ENCODE data around the gene REEP1.
"Not testable (repeated sequence)": the region's sequence is repeated elsewhere in the genome, so short reads cannot be mapped to it uniquely, and the experiment has no call there.

Gene REEP1

GRCh38 chr2:86239745-86240144 lies 97.7 kb downstream of the REEP1 start:
- DNase-seq: no peak

DNA sequence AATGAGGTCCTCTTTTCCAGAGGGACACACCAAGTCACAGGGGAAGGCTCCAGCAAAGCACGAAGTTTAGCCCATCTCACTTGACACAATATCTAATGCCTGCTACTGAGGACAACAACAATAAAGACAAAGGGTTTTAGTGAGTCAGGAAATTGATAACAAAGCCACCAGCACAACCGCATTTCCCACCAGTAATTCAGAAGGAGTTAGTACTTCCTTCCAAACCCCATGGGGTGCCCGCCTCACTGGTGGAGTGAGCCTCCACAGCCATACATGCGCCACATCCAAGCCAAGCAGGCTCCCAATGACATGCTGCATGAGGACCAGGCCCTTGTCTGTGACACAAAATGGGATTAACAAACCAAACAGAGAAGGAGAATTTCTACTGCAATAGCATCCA lies 98.1 kb downstream of the REEP1 start:
- peak in 1 of 2 donors; percentile 7 for DNase-seq

GRCh38 chr2:86238354-86238753 lies 99.1 kb downstream of the REEP1 start:
- DNase-seq: peak; percentile 49 to 59

DNA sequence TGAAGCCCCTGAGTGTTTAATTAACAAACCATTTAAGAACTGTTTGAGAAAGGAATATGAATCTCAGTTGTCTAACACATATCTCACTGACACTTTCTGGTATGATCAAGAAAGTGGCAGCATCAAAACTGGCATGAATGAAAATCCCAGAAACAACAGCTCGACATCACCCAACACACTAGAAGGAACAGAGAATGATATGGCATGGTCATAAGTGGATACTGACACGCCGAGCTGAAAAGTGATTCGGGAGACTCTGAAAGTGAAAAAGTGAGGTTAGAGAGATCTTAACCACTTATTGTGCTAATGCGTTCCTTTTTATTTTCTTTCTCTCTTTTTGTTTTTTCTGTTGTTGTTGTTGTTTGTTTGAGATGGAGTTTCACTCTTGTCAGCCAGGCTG lies 100.3 kb downstream of the REEP1 start:
- no peak for DNase-seq

DNA sequence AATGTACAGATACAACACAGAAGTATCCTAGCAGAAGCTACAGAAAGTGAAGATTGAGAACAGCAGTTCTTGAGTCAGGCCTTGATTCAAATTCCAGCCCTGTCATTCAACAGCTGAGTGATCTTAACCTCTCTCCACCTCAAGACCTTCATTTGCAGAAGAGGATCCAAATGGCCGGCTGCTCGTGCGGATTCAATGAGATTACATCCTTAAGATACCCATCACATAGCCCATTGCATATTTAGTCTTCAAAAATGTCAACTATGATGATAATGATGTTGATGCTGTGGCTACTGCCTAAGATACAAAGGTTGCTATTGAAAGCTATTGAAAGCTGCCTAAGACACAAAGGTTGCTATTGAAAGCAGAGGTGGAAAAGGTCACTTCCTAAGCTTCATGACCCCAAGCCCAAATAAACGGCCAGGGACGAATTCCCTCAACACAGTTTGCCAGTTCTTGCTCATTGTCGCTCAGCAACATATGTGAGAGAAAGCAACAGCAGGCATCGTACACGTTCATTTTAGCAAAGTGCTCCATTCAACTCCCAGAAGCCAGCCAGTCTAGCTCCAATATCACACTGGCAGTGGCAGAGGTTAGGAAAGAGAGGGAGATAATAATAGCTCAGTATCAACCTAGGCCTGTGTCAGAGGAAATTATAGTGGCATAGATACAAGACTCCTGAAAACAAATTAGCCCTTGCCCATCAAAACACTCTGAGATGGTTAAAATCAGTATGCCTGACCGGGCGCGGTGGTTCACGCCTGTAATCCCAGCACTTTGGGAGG lies 102.0 kb downstream of the REEP1 start:
- no peak for DNase-seq

DNA sequence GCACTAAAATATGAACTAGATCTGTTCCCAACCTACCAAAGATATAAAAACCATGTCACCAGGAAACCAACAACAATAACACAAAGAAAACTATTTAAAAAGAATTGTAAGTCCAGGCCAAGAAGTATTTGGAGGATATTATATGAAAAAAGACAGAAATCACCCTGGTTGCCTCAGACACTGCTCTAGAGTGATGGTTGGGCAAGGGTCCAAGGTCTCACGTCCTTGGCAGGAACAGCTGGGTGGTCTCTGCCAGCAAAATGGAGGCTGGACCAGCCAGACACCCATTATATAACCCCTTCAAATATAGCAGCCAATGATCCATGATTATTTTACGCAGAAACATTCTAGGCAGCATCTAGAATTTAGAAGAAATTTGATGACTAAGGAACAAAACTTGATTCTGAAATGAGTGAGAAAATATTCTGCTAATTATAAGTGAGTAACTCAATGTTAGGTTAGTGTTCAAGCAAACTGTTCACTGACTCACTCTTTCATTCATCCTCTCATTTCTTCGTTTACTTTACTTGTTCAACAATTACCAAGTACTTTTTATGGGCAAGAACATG lies 102.8 kb downstream of the REEP1 start:
- no peak for DNase-seq

GRCh38 chr2:86233436-86233835 lies 104.0 kb downstream of the REEP1 start:
- no peak for DNase-seq

DNA sequence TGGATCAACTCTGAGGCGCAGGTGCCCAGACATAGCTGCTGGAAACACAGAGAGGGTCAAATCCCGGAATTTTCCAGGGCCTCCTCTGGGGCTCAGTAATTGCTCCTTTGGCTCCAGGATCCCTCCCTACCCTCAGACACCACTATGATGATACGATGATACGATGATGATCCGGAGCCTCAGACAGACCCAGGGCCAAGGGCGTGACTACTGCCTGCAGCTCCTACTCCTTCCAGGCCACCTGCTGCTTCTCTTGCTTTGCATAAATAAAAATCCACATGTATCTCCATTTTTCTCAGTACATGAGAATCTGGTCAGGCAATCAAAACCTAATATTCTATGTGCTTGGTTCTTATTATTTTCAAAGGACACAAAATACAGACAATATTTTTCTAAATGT lies 104.5 kb downstream of the REEP1 start:
- DNase-seq: no peak

- no peak for DNase-seq
Measured at GRCh38 chr2:86232373-86232784, 105.0 kb downstream of the REEP1 start.

DNA sequence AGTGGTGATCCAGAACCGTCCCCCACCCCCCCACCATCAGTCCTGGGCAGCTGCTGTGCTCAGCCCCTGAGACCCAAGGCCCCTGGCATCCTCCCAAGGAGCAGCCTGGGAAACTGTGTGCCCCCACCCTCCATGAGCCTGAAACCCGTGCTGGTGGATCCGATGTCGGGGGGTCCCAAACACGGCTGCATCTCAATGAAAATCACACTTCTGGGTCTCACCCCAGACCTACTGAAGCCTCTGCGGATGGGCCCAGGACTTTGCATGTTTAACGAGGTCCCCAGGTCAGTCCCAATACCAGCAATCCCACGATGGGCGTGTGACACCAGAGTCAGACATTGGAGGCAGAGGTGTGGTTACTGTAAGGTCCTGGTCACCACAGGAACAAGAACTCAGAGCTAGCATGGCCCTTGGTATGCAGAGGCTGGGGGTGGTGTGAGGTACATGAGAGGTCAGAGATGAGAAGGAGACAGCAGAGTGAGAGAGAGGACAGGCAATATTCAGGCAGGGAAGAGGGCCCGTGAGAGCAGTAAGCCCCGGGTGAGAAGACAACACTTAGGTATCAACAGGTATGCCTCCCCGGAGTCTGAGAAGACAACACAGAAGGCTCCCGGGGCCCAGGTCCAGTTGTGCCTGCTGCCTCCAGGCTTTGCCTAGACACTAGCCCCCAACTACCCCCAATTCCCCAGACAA lies 105.6 kb downstream of the REEP1 start:
- no peak for DNase-seq

DNA sequence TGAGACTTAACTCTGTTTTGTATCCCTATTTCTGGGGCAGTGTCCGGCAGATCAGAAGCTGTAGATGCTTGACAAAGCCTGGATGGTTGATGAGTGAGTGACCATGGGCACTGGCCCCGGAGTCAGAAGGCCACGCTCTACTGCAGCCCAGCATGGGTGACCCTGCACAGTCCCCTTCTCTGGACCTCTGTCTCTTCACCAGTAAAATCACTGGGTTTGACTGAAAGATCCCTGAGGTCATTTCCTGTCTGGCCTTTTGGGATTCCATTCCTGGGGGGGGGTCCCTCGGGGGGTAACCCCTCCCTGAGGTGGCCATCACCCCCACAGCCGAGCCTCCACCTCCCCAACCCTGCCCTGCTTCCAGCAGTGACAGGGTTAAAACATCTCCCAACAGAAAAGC lies 106.5 kb downstream of the REEP1 start:
- no peak for DNase-seq

GRCh38 chr2:86229221-86229620 lies 108.2 kb downstream of the REEP1 start:
- DNase-seq: no peak

- not testable (repeated sequence) for DNase-seq
Measured at GRCh38 chr2:86228574-86228973, 108.9 kb downstream of the REEP1 start.

GRCh38 chr2:86227685-86228084 lies 109.7 kb downstream of the REEP1 start:
- DNase-seq: no peak

DNA sequence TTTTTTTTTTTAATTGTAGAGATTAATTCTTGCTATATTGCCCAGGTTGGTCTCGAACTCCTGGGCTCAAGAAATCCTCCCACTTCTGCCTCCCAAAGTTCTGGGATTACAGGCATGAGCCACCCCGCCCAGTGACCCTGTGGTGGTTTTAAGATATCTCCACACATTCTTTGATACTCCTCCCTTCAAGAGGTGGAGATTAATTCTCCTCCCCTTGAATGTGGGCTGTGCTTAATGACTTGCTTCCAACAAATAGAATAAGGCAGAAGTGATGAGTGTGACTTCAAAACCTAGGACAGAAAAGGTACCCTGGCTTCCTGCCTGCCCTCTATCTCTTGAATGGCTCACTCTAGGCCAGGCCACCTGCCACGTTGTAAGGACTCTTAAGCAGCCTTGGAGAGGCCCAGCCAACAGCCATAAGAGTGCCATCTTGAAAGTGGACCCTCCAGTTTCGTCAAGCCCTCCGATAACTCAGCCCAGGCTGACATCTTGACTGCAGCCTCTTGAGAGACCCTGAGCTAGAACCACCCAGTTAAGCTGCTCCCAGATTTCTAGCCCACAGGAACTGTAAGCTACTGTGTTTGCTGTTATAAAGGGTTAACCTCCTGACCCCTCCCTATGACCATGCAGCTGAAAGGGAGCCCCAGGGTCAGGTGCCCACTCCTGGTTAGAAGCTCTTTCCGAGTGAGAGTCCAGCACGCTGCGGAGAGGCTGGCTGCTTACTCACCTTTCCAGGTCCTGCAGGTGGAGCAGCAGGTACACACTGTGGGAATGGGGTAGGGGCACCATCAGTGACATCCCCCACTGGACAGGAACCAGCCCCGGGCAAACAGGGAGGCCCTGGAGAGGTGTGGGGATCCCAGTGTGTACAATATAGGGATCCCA lies 110.5 kb downstream of the REEP1 start:
- DNase-seq: no peak

- no peak for DNase-seq
Measured at GRCh38 chr2:86226070-86226469, 111.4 kb downstream of the REEP1 start.

DNA sequence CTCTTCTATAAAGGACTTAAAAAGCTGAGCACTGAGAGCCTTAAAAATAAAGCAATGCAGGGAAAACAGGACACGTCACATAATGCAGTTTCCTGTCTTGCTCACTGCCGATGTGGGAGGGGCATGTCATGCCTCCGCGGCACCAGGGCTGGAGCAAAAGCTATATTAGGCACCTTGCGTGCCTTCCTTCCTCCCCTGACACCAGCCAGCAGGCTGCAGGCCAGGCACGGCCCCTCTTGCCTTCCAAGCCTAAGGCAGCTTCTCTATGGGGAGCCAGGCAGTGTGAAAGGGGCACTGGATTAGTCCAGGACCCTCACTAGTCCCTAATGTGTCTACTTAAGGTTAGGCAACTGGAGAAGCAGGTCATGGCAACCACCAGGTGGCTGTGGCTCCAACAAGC lies 111.8 kb downstream of the REEP1 start:
- DNase-seq: peak; percentile 51 to 54

DNA sequence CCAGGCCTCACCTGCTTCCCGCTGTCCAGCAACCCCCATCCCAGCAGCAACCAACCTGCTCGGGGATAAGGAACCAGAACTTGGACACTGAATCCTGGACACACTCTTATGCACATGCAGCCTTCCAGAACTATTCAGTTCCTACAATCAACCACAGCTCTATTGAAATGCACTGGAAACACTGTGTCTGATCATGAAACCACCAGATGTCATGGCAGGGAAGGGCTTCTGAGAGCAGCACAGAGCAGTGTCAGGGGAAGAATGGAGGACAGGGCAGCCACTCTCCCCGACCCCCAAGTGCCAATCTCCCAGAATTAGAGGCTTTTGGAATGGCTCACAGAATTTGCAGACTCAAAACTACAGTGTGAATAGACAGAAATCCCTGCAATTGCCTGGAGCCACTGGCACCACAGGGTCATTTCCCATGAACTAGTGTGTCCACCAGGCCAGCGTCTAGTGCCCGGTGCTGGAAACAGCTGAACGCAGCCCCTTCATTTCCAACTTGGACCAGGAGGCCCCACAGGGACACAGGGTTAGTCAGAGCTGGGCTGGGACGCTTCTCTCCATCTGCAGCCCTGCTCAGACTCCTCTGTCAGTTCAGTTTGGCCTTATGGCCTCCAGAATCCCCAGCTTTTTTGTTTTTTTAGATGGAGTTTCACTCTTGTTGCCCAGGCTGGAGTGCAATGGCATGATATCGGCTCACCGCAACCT lies 112.6 kb downstream of the REEP1 start:
- no peak for DNase-seq

DNA sequence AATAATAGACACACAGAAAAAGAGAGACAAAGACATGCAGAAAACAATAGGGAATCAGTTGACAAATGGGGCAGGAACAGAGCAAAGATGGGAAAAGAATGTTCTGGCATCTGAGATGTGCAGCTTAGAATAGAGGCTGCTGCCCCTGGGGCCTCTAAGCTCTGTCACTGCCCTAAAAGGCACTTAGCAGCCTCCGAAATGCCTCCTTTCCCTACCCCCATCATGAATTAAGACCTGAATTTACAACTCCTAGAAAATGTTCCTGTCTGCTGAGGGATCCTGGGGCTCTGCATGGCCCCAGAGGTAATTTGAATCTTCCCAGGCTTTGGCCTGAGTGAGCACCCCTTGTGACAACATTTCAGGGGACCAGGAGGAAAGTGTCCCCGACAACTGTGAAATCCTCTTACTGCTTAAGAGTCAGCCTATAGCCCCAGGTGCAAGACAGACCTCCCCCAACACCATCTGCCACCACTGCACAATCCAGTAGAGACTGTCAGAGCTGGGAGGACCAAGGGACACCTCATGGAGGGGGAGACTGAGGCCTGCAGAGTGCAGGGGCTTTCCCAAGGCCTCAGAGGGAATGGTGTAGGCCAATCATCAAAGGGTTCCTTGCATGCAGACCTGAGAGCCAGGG lies 113.4 kb downstream of the REEP1 start:
- DNase-seq: no peak

DNA sequence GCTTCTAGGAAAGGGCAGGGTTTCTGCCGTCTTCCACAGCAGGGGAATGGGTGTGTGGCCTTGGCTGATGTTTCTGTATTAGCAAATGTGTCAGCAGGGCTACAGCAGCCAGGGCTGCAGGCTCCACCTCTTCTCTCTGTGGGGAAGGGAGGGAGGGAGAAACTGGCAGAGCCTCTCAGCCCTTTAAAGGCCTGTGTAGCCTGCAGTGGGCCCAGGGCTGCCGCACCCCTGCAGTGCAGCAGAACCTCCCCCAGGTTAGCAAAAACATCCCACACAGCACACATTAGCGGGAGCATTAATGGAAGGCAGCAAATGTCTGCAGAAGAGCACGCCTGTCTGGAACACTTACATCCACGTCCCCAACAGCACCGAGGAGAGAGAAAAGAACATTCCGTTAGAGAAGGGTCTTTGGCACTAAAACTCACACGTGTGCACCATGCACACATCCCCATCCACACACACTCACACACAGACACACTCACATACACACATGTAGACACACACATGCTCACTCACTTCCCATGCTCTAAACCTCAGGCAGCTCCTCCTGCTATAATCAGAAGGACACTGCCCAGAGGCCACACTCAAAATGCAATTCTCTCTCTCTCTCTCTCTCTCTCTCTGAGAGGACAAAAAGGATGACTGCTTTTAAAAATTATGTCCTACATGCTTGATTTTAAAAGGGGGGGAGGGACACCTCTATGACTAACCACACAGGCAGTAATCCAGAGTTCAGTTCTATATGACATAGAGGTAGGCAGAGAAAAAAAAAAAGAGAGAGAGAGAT lies 114.1 kb downstream of the REEP1 start:
- no peak for DNase-seq

- DNase-seq: peak; percentile 67 to 69
Measured at GRCh38 chr2:86221066-86221684, 116.3 kb downstream of the REEP1 start.
